Parathyroid adenoma (tissue), 2 donors: ENCODE data around the gene MCM9.

Experiments used
- H2AFZ ChIP-seq: fragments of 300-600 bp; sonication (generic); one replicate; pipeline ENCODE4 v1.7.0; 2017; ENCODE audit warnings: antibody characterized with exemption, mild to moderate bottlenecking
- H3K27ac ChIP-seq: fragments of 300-600 bp; sonication (generic); one replicate; pipeline ENCODE4 v1.7.0; 2017
- H3K27me3 ChIP-seq: fragments of 300-600 bp; sonication (generic); one replicate; pipeline ENCODE4 v1.7.0; 2017; ENCODE audit warnings: low read length; ENCODE audit not compliant: control insufficient read depth, insufficient read depth
- H3K36me3 ChIP-seq: fragments of 300-600 bp; sonication (generic); one replicate; pipeline ENCODE4 v1.7.0; 2017; ENCODE audit warnings: low read length; ENCODE audit not compliant: control insufficient read depth, insufficient read depth
- H3K4me1 ChIP-seq: fragments of 300-600 bp; sonication (generic); one replicate; pipeline ENCODE4 v1.7.0; 2017; ENCODE audit warnings: control low read depth
- H3K4me2 ChIP-seq: fragments of 300-600 bp; sonication (generic); one replicate; pipeline ENCODE4 v1.7.0; 2017; ENCODE audit warnings: low read length
- H3K4me3 ChIP-seq: fragments of 300-600 bp; sonication (generic); one replicate; pipeline ENCODE4 v1.7.0; 2017; ENCODE audit warnings: low read depth, low read length
- H3K79me2 ChIP-seq: fragments of 300-600 bp; sonication (generic); one replicate; pipeline ENCODE4 v1.7.0; 2017; ENCODE audit warnings: control low read depth
- H3K9ac ChIP-seq: fragments of 300-600 bp; sonication (generic); one replicate; pipeline ENCODE4 v1.7.0; 2017; ENCODE audit warnings: mild to moderate bottlenecking
- H3K9me3 ChIP-seq: fragments of 300-600 bp; sonication (generic); one replicate; pipeline ENCODE4 v1.7.0; 2017; ENCODE audit warnings: low read length; ENCODE audit not compliant: control insufficient read depth
- TF ChIP-seq, protein P1 (sequence below): fragments of 300-600 bp; sonication (generic); IDR thresholded peaks from one replicate; pipeline ENCODE4 v1.7.0; 2017; ENCODE audit warnings: antibody characterized with exemption, mild to moderate bottlenecking
- donor health status: primary hyperparathyroidism.

MCM9 gene

DNA sequence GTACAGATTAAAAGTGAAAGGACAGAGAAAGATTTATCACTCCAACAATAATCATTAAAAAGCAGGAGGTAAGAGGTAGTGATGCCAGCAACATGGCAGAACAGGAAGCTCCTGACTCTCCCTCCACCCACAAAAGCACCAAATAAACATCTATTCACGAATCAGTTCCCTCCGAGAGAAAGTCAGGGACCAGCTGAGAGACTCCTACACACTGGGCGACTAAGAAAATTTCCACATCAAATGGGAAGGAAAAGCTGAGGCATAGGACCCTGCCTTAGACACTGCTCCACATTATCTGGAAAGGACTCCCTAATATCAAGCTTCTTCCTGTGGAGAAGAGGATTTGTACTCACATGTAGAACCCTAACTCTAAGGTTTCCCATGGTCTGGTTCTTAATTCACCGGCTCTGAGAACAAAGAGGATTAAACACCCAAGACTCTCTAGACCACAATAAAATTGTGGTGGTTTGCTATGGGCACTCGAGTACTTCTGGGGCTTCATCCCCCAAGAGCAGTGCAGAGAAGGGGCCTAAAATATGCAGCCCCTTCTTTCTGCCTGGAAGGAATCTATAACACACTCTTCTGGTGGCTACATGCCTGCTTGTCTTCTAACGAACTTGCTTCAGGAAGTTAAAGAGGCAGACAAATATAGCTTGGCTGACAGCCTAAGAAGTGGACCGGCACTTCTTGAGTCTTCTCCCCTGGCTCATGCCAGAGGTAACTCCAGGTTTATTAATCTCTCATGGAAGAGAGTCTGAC, 70.4 kb downstream of the MCM9 start:
- Histone ChIP-seq H3K27ac (peak overlapping the region; percentile 68), H3K27me3 (no peaks in the 10 kb centered on the region), H3K4me2 (peak overlapping the region; percentile 50), H2AFZ (peak overlapping the region; percentile 68), H3K4me1 (peaks cover 13% of the 10 kb centered on the region), H3K4me3 (no peak overlapping the region), H3K36me3 (no peaks in the 10 kb centered on the region), H3K9me3 (no peaks in the 10 kb centered on the region), H3K9ac (no peak overlapping the region), H3K79me2 (peaks cover 21% of the 10 kb centered on the region)
- TF ChIP-seq, protein P1, sequence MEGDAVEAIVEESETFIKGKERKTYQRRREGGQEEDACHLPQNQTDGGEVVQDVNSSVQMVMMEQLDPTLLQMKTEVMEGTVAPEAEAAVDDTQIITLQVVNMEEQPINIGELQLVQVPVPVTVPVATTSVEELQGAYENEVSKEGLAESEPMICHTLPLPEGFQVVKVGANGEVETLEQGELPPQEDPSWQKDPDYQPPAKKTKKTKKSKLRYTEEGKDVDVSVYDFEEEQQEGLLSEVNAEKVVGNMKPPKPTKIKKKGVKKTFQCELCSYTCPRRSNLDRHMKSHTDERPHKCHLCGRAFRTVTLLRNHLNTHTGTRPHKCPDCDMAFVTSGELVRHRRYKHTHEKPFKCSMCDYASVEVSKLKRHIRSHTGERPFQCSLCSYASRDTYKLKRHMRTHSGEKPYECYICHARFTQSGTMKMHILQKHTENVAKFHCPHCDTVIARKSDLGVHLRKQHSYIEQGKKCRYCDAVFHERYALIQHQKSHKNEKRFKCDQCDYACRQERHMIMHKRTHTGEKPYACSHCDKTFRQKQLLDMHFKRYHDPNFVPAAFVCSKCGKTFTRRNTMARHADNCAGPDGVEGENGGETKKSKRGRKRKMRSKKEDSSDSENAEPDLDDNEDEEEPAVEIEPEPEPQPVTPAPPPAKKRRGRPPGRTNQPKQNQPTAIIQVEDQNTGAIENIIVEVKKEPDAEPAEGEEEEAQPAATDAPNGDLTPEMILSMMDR: no peak

DNA sequence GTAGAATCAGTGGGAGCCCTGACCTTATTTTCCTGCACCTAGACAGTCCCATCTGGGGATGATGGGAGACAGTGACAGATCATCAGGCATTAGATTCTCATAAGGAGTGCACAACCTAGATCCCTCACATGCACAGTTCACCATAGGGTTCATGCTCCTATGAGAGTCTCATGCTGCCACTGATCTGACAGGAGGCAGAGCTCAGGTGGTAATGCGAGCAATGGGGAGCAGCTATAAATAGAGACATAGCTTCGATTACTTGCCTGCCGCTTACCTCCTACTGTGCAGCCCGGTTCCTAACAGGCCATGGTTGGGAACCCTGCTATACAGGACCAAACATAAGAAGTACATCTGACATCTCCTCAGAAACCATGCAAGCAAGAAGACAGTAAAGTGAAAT, 72.5 kb downstream of the MCM9 start:
- Histone ChIP-seq H3K4me1 (peaks cover 13% of the 10 kb centered on the region), H3K79me2 (peaks cover 20% of the 10 kb centered on the region), H3K27me3 (no peaks in the 10 kb centered on the region), H3K27ac (no peak overlapping the region), H3K36me3 (no peaks in the 10 kb centered on the region), H2AFZ (no peak overlapping the region), H3K4me2 (no peak overlapping the region), H3K4me3 (no peak overlapping the region), H3K9ac (no peak overlapping the region), H3K9me3 (no peaks in the 10 kb centered on the region)
- TF ChIP-seq, protein P1: no peak

- Histone ChIP-seq H3K4me2 (no peak overlapping the region), H3K4me1 (peaks cover 13% of the 10 kb centered on the region), H3K9me3 (no peaks in the 10 kb centered on the region), H2AFZ (no peak overlapping the region), H3K9ac (no peak overlapping the region), H3K79me2 (peaks cover 20% of the 10 kb centered on the region), H3K27me3 (no peaks in the 10 kb centered on the region), H3K36me3 (no peaks in the 10 kb centered on the region), H3K4me3 (no peak overlapping the region), H3K27ac (no peak overlapping the region)
- TF ChIP-seq, protein P1: no peak
Observed at GRCh38 chr6:118860880-118861279, 74.1 kb downstream of the MCM9 start.

- Histone ChIP-seq H3K4me2 (no peak overlapping the region), H3K9ac (no peak overlapping the region), H3K36me3 (no peaks in the 10 kb centered on the region), H3K4me3 (no peak overlapping the region), H3K4me1 (peaks cover 10% of the 10 kb centered on the region), H3K9me3 (no peaks in the 10 kb centered on the region), H3K27me3 (no peaks in the 10 kb centered on the region), H3K79me2 (peaks cover 20% of the 10 kb centered on the region), H2AFZ (no peak overlapping the region), H3K27ac (no peak overlapping the region)
- TF ChIP-seq, protein P1: no peak
Observed at GRCh38 chr6:118860363-118860762, 74.6 kb downstream of the MCM9 start.

- Histone ChIP-seq H3K79me2 (peaks cover 20% of the 10 kb centered on the region), H3K36me3 (no peaks in the 10 kb centered on the region), H3K4me2 (no peak overlapping the region), H3K27me3 (no peaks in the 10 kb centered on the region), H3K9ac (no peak overlapping the region), H3K27ac (no peak overlapping the region), H2AFZ (no peak overlapping the region), H3K4me3 (no peak overlapping the region), H3K4me1 (peaks cover 4% of the 10 kb centered on the region), H3K9me3 (no peaks in the 10 kb centered on the region)
- TF ChIP-seq, protein P1: no peak
Observed at GRCh38 chr6:118859517-118860064, 75.4 kb downstream of the MCM9 start.
